CD4-positive, alpha-beta T cell (primary cell): ENCODE data around the gene CDHR1. TPM values are rescaled to one million over a fixed set of nuclear protein-coding genes. Genes with fewer than 3 reads are reported as not detected.

Experiments
- ATAC-seq: fragments of 200-7000 bp; cut with Tn5 transposase; one replicate; pipeline ENCODE4 v1.10.0; 2022; ENCODE audit warnings: mild to moderate bottlenecking; ENCODE audit not compliant: poor library complexity
- CTCF ChIA-PET: fragments of 350-600 bp; sonication (Branson Sonifier 250); formaldehyde crosslinking; loops from one replicate; lab custom pipeline; 2021; ENCODE audit warnings: antibody characterized with exemption, inconsistent platforms; lab: Charles Lee
- POLR2A ChIA-PET: fragments of 350-600 bp; sonication (Branson Sonifier 250); formaldehyde crosslinking; loops from one replicate; lab custom pipeline; 2021; ENCODE audit warnings: antibody characterized with exemption, inconsistent platforms; lab: Charles Lee
- DNase-seq, 14 experiments: peaks; one replicate each; pipeline ENCODE4 v3.0.0-alpha.2; 2013 to 2020; ENCODE audit warnings: mixed read lengths in 2 of 14
- H3K27ac ChIP-seq, 2 donors: one replicate each; pipeline versions ENCODE4 v1.5.1 to v1.7.0; 2013; ENCODE audit warnings: low read length in 2 of 2, low read depth in 1 of 2, mild to moderate bottlenecking in 1 of 2
- H3K27me3 ChIP-seq, 2 experiments: 1 replicate in 1 of 2; 2 replicates in 1 of 2; pipeline versions ENCODE4 v1.6.1 to v1.7.0; 2013; ENCODE audit warnings: low read length in 2 of 2, control low read depth in 1 of 2, mild to moderate bottlenecking in 1 of 2, moderate library complexity in 1 of 2; ENCODE audit not compliant: insufficient read depth in 2 of 2, control insufficient read depth in 1 of 2
- H3K36me3 ChIP-seq: one replicate; pipeline ENCODE4 v1.6.1; 2013; ENCODE audit warnings: low read length, control low read depth; ENCODE audit not compliant: insufficient read depth
- H3K4me1 ChIP-seq: one replicate; pipeline ENCODE4 v1.6.1; 2013; ENCODE audit warnings: low read length, control low read depth; ENCODE audit not compliant: insufficient read depth
- H3K4me3 ChIP-seq: one replicate; pipeline ENCODE4 v1.5.1; 2013; ENCODE audit warnings: mild to moderate bottlenecking, low read length, moderate library complexity
- H3K9me3 ChIP-seq, 2 experiments: 1 replicate in 1 of 2; 2 replicates in 1 of 2; pipeline versions ENCODE4 v1.6.1 to v1.7.0; 2013; ENCODE audit warnings: low read length in 2 of 2, mild to moderate bottlenecking in 2 of 2, control low read depth in 1 of 2, moderate library complexity in 1 of 2; ENCODE audit not compliant: control insufficient read depth in 1 of 2, insufficient read depth in 1 of 2
- H3K27ac Mint-ChIP-seq: one replicate; pipeline ENCODE4 v1.8.0; 2020; ENCODE audit warnings: mixed read lengths
- H3K27me3 Mint-ChIP-seq: one replicate; pipeline ENCODE4 v1.8.0; 2021; ENCODE audit warnings: mixed read lengths
- H3K36me3 Mint-ChIP-seq: one replicate; pipeline ENCODE4 v1.8.0; 2021; ENCODE audit warnings: low read depth, mixed read lengths
- H3K4me1 Mint-ChIP-seq: one replicate; pipeline ENCODE4 v1.8.0; 2021; ENCODE audit warnings: low read depth, mixed read lengths
- H3K4me3 Mint-ChIP-seq: one replicate; pipeline ENCODE4 v1.8.0; 2020; ENCODE audit warnings: mild to moderate bottlenecking, mixed read lengths
- H3K9me3 Mint-ChIP-seq: one replicate; pipeline ENCODE4 v1.8.0; 2020; ENCODE audit warnings: mixed read lengths
- intact Hi-C, 2 experiments: fragments of 100-400 bp; cut with DNase I in 1 of 2; cut with micrococcal nuclease in 1 of 2; formaldehyde crosslinking; loops; one replicate each; pipeline versions ENCODE4 v1.15.1 to v1.9.0; 2023 to 2025; cut with DNase I, micrococcal nuclease
- total RNA-seq, 174 experiments: library from RNA in 2 of 174; stranded (reverse) in 2 of 174; gene quantifications; one replicate each; pipeline ENCODE4 v1.2.3 and lab custom pipeline; 2021 to 2026
- TF ChIP-seq, protein P1 (sequence below): fragments of 200-600 bp; IDR thresholded peaks from one replicate; pipeline ENCODE4 v1.8.0; 2022; ENCODE audit warnings: antibody characterized with exemption, mild to moderate bottlenecking

CDHR1 gene
- total RNA-seq, 2 experiments from 2014 or later = 0.74 to 0.92 TPM

DNA sequence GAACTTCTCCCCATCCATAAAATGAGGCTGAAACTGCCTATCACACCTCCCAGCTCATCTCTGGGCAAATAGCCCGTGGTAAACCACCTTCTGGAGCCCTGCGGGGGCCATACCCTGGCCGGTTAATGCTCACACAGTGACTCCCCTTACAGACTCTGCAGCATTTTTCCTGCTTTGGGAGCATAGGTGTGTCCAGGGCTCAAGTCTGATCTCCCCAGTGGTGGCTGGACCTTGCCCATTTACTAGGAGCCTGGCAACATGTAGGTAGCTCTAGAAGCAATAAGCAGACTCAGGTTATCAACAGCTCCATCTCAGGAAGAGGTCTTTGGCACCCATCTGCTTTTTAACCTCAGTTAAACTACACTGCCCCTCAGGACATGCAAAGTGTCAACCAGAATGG is 5.5 kb upstream of the CDHR1 start:
- Mint-ChIP-seq H3K27me3 (peaks cover 2% of the 10 kb centered on the region), H3K27ac (no peak overlapping the region), H3K36me3 (no peaks in the 10 kb centered on the region), H3K9me3 (no peaks in the 10 kb centered on the region), H3K4me3 (no peak overlapping the region), H3K4me1 (peaks cover 20% of the 10 kb centered on the region)
- intact Hi-C loops = no loop called here
- Histone ChIP-seq H3K9me3 (no peaks in the 10 kb centered on the region), H3K27ac (no peak overlapping the region), H3K4me1 (peaks cover 22% of the 10 kb centered on the region), H3K4me3 (no peak overlapping the region), H3K36me3 (no peaks in the 10 kb centered on the region), H3K27me3 (peaks cover 6 to 9% of the 10 kb centered on the region in 2 experiments)
- ChIA-PET CTCF (no interaction called here), POLR2A (no interaction called here)
- TF ChIP-seq, protein P1, sequence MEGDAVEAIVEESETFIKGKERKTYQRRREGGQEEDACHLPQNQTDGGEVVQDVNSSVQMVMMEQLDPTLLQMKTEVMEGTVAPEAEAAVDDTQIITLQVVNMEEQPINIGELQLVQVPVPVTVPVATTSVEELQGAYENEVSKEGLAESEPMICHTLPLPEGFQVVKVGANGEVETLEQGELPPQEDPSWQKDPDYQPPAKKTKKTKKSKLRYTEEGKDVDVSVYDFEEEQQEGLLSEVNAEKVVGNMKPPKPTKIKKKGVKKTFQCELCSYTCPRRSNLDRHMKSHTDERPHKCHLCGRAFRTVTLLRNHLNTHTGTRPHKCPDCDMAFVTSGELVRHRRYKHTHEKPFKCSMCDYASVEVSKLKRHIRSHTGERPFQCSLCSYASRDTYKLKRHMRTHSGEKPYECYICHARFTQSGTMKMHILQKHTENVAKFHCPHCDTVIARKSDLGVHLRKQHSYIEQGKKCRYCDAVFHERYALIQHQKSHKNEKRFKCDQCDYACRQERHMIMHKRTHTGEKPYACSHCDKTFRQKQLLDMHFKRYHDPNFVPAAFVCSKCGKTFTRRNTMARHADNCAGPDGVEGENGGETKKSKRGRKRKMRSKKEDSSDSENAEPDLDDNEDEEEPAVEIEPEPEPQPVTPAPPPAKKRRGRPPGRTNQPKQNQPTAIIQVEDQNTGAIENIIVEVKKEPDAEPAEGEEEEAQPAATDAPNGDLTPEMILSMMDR = no peak
- DNase-seq (no peak), ATAC-seq (no peak)

DNA sequence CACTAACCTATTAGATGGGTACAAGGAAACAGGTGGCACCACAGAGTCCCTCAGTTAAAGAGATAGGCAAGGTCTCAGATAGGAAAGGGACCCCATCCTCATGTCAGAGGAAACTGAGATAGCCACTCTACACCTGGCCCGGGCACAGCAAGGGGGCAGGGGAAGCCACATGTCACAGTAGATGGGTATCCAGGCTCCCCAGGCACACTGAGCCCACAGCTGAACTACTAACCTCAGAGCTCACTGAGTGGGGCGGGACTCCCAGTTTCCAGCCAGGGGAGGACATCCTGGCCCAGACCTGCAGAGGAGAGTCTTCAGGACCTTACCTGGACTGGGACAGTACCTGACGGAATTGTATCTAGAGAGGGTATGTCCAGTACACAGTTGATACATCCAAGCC is 3.7 kb upstream of the CDHR1 start:
- Histone ChIP-seq H3K9me3 (peaks cover 0 to 10% of the 10 kb centered on the region in 2 experiments), H3K27me3 (peaks cover 22 to 23% of the 10 kb centered on the region in 2 experiments), H3K4me1 (peaks cover 37% of the 10 kb centered on the region), H3K27ac (no peak overlapping the region), H3K4me3 (no peak overlapping the region), H3K36me3 (no peaks in the 10 kb centered on the region)
- Mint-ChIP-seq H3K27ac (peak overlapping the region; percentile 31), H3K27me3 (peaks cover 8% of the 10 kb centered on the region), H3K9me3 (no peaks in the 10 kb centered on the region), H3K4me1 (peaks cover 14% of the 10 kb centered on the region), H3K4me3 (no peak overlapping the region), H3K36me3 (no peaks in the 10 kb centered on the region)
- peak; percentile 19 for ATAC-seq
- ChIA-PET POLR2A (interaction anchor here (0.6 to 2.4 kb wide), 4 partner anchors 12 to 52 kb away, joined by 3 to 9 read pairs (median 4); partner anchors contain the start of gene GHITM), CTCF (no interaction called here)
- intact Hi-C loops = loop anchor here in 1 of 2 experiments (1.0 to 5.0 kb wide), 2 partner anchors 13 to 43 kb away; no protein-coding TSS in a partner anchor
- no peak for DNase-seq
- TF ChIP-seq, protein P1 = no peak

DNA sequence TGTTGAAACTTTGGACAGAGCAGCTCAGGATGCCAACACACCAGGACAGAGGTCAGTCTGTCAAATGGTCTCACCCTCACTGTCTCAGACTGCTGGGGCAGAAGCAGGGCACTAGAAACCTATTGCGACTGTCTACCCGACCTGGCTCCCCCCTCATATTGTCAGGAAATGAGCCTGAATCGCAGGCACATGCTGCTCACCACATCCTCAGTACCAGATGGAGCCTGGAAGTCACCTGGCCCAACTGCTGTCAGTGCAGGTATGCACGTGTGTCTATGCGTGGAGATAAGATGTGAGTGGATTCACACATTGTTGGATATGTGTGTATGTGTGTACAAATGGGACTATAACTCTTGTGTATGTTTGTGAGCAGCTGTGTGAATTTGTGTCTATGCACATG is 3.2 kb upstream of the CDHR1 start:
- Histone ChIP-seq H3K4me3 (no peak overlapping the region), H3K9me3 (peaks cover 0 to 11% of the 10 kb centered on the region in 2 experiments), H3K36me3 (no peaks in the 10 kb centered on the region), H3K4me1 (peaks cover 37% of the 10 kb centered on the region), H3K27ac (no peak overlapping the region), H3K27me3 (peaks cover 27 to 28% of the 10 kb centered on the region in 2 experiments)
- POLR2A ChIA-PET = interaction anchor here (0.8 to 2.4 kb wide), 4 partner anchors 13 to 52 kb away, joined by 3 to 9 read pairs (median 5); partner anchors contain the start of gene GHITM
- H3K9me3 Mint-ChIP-seq = no peaks in the 10 kb centered on the region
- TF ChIP-seq, protein P1 = no peak
- intact Hi-C loops = loop anchor here in 1 of 2 experiments (1.0 to 5.0 kb wide), 2 partner anchors 14 to 44 kb away; no protein-coding TSS in a partner anchor
- H3K27me3 Mint-ChIP-seq = peaks cover 13% of the 10 kb centered on the region
- peak overlapping the region; percentile 4 for H3K4me3 Mint-ChIP-seq
- H3K4me1 Mint-ChIP-seq = peaks cover 14% of the 10 kb centered on the region
- DNase-seq (peak in 7 of 14 experiments; percentile 28 to 61 (median 48)), ATAC-seq (peak; percentile 89)
- H3K36me3 Mint-ChIP-seq = no peaks in the 10 kb centered on the region
- CTCF ChIA-PET = no interaction called here
- H3K27ac Mint-ChIP-seq = peak overlapping the region; percentile 31
